Panc1 (cell line): ENCODE measurements around the gene MGAT5B. TPM values are rescaled to one million over a fixed set of nuclear protein-coding genes. Genes with fewer than 3 reads are reported as not detected.
A peak's percentile ranks its signal among the peaks of the same experiment; 100 is the strongest.

Source experiments
- ATAC-seq: fragments of 200-7000 bp; cut with Tn5 transposase; 2 replicates; pipeline ENCODE4 v1.9.1; 2020; ENCODE audit warnings: mild to moderate bottlenecking, moderate library complexity
- BruUV-seq: library from RNA; stranded (reverse); fragments of 400-500 nt; replicated peaks from 2 replicates; lab custom pipeline; 2021; lab: Mats Ljungman, UMichigan
- CTCF ChIA-PET: fragments of 300-600 bp; sonication (Branson Sonifier 250); formaldehyde crosslinking; loops from one replicate; lab custom pipeline; 2022; ENCODE audit warnings: antibody characterized with exemption; lab: Charles Lee
- POLR2A ChIA-PET: fragments of 300-600 bp; sonication (Branson Sonifier 250); formaldehyde crosslinking; loops from one replicate; lab custom pipeline; 2022; ENCODE audit warnings: antibody characterized with exemption; lab: Charles Lee
- DNase-seq: peaks from one replicate; pipeline ENCODE4 v3.0.0-alpha.2; 2010; ENCODE audit warnings: low read depth, low spot score
- H3K27ac ChIP-seq: 2 replicates; pipeline ENCODE4 v1.5.1; 2011; ENCODE audit warnings: mild to moderate bottlenecking, low read length, inconsistent platforms
- H3K27me3 ChIP-seq: fragments of 200-500 bp; sonication (Bioruptor generic); 2 replicates; pipeline ENCODE4 v1.6.0; 2014; ENCODE audit warnings: low read length, inconsistent platforms; ENCODE audit not compliant: control insufficient read depth, insufficient read depth
- H3K36me3 ChIP-seq: fragments of 200-500 bp; sonication (Bioruptor generic); 2 replicates; pipeline ENCODE4 v1.5.1; 2014; ENCODE audit warnings: inconsistent platforms, mild to moderate bottlenecking, low read length, moderate library complexity; ENCODE audit not compliant: control insufficient read depth, insufficient read depth
- H3K4me1 ChIP-seq: 2 replicates; pipeline ENCODE4 v1.5.1; 2011; ENCODE audit warnings: inconsistent platforms, mild to moderate bottlenecking, low read length, moderate library complexity; ENCODE audit not compliant: control insufficient read depth, insufficient read depth
- H3K4me3 ChIP-seq, 2 experiments: 2 replicates each; pipeline ENCODE4 v1.5.1; 2011 to 2012; ENCODE audit warnings: low read depth in 2 of 2, low read length in 2 of 2, mild to moderate bottlenecking in 2 of 2, inconsistent platforms in 1 of 2, moderate library complexity in 1 of 2
- H3K9me3 ChIP-seq: fragments of 200-500 bp; sonication (Bioruptor generic); 2 replicates; pipeline ENCODE4 v1.5.1; 2014; ENCODE audit warnings: low read depth, mild to moderate bottlenecking, inconsistent platforms, low read length, moderate library complexity; ENCODE audit not compliant: control insufficient read depth, insufficient read depth
- CTCF ChIP-seq: fragments of 450-650 bp; IDR thresholded peaks from 2 replicates; pipeline ENCODE4 v1.5.1; 2017; ENCODE audit warnings: mild to moderate bottlenecking
- POLR2AphosphoS5 ChIP-seq: IDR thresholded peaks from 2 replicates; pipeline ENCODE4 v1.6.1; 2012; ENCODE audit warnings: mild to moderate bottlenecking, low read depth, low read length, moderate library complexity
- SIN3A ChIP-seq: IDR thresholded peaks from 2 replicates; pipeline ENCODE4 v1.6.1; 2012; ENCODE audit warnings: low read depth, mild to moderate bottlenecking, low read length, moderate library complexity, borderline replicate concordance; ENCODE audit not compliant: insufficient read depth
- TCF7L2 ChIP-seq: IDR thresholded peaks from 2 replicates; pipeline ENCODE4 v1.6.1; 2011; ENCODE audit warnings: mild to moderate bottlenecking, low read depth, low read length, inconsistent platforms
- in situ Hi-C: cut with HindIII; loops from 2 replicates; pipeline ENCODE4 v1.10.0; 2016; ENCODE audit warnings: low sequenced_read_pairs, low pct_unique_long_range_greater_than_20kb
- intact Hi-C: fragments of 100-400 bp; cut with micrococcal nuclease; formaldehyde crosslinking; loops from one replicate; pipeline ENCODE4 v1.10.0; 2022; ENCODE audit not compliant: unreplicated experiment
- total RNA-seq: library from RNA; stranded (reverse); gene quantifications from one replicate; pipeline ENCODE4 v1.2.1, GENCODE V29; 2021; ENCODE audit not compliant: unreplicated experiment
- TF ChIP-seq, protein P1 (sequence below), 2 experiments: IDR thresholded peaks; 2 replicates each; pipeline ENCODE4 v1.6.1; 2011 to 2012; ENCODE audit warnings: low read depth in 2 of 2, control low read depth in 1 of 2, low read length in 1 of 2, mild to moderate bottlenecking in 1 of 2, moderate library complexity in 1 of 2; ENCODE audit not compliant: insufficient read depth in 1 of 2

Gene MGAT5B
- total RNA-seq, 1 experiment from 2014 or later, result 34.9 TPM

DNA sequence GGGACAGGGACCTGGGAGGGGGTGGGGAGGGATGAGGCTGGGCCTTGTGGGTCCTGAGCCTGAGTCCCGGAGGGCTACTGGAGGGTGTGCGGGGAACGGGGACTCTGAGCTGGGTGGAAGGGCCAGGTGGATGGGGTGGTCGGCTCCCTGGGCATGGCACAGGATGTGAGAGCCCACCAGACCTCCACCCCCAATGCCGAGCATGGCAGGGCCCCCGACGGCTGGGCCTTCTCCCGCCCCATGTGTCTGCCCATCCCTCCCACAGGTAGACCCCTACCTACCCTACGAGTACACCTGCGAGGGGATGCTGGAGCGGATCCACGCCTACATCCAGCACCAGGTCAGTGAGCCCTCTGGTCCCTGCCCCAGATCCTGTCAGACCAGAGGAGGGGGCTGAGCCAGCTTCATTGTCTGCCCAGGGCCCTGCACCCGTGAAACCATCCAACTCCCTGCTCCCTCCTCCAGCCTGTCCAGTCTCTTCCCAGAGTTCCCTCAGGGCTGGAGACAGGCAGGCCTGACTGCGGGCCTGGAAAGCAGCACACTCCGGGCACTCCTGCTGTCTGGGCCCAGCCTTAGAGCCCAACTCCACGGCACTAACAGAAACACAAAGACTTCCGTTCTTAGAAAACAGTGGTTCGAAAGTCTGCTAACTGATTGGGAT is 78.0 kb downstream of the MGAT5B start:
- DNase-seq (no peak), ATAC-seq (peak; percentile 46)
- TF ChIP-seq SIN3A (no peak), TCF7L2 (no peak), POLR2AphosphoS5 (no peak), CTCF (no peak)
- TF ChIP-seq, protein P1, sequence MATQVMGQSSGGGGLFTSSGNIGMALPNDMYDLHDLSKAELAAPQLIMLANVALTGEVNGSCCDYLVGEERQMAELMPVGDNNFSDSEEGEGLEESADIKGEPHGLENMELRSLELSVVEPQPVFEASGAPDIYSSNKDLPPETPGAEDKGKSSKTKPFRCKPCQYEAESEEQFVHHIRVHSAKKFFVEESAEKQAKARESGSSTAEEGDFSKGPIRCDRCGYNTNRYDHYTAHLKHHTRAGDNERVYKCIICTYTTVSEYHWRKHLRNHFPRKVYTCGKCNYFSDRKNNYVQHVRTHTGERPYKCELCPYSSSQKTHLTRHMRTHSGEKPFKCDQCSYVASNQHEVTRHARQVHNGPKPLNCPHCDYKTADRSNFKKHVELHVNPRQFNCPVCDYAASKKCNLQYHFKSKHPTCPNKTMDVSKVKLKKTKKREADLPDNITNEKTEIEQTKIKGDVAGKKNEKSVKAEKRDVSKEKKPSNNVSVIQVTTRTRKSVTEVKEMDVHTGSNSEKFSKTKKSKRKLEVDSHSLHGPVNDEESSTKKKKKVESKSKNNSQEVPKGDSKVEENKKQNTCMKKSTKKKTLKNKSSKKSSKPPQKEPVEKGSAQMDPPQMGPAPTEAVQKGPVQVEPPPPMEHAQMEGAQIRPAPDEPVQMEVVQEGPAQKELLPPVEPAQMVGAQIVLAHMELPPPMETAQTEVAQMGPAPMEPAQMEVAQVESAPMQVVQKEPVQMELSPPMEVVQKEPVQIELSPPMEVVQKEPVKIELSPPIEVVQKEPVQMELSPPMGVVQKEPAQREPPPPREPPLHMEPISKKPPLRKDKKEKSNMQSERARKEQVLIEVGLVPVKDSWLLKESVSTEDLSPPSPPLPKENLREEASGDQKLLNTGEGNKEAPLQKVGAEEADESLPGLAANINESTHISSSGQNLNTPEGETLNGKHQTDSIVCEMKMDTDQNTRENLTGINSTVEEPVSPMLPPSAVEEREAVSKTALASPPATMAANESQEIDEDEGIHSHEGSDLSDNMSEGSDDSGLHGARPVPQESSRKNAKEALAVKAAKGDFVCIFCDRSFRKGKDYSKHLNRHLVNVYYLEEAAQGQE (IDR thresholded peaks at IDR 0.05; ENCODE audit: insufficient read depth in 1 of 2, low read depth in 2 of 2, low read length in 1 of 2), result no peak
- Histone ChIP-seq H3K4me1 (no peaks in the 10 kb centered on the region), H3K36me3 (no peaks in the 10 kb centered on the region), H3K27me3 (no peaks in the 10 kb centered on the region), H3K4me3 (no peak overlapping the region), H3K27ac (no peak overlapping the region), H3K9me3 (no peaks in the 10 kb centered on the region)
- in situ Hi-C loops, result no loop called here
- BruUV-seq, result no TSS peak
- intact Hi-C loops, result no loop called here
- ChIA-PET POLR2A (no interaction called here), CTCF (no interaction called here)

- in situ Hi-C loops, result no loop called here
- TF ChIP-seq TCF7L2 (no peak), SIN3A (no peak), CTCF (no peak), POLR2AphosphoS5 (no peak)
- TF ChIP-seq, protein P1 (IDR thresholded peaks at IDR 0.05; ENCODE audit: insufficient read depth in 1 of 2, low read depth in 2 of 2, low read length in 1 of 2), result no peak
- peak; percentile 23; the same call in 1 of the 2 replicates for ATAC-seq
- no peak for DNase-seq
- Histone ChIP-seq H3K36me3 (no peaks in the 10 kb centered on the region), H3K27me3 (no peaks in the 10 kb centered on the region), H3K4me3 (no peak overlapping the region), H3K9me3 (no peaks in the 10 kb centered on the region), H3K4me1 (no peaks in the 10 kb centered on the region), H3K27ac (no peak overlapping the region)
- CTCF ChIA-PET, result no interaction called here
- intact Hi-C loops, result no loop called here
- POLR2A ChIA-PET, result no interaction called here
- no TSS peak for BruUV-seq
These were observed 78.5 kb downstream of the MGAT5B start for GRCh38 chr17:76946772-76947135.
